GM12865 (cell line): ENCODE results near the gene FKBP4.

Experiments
- DNase-seq: peaks from one replicate; pipeline ENCODE4 v3.0.0; 2010; ENCODE audit warnings: low read depth
- H3K4me3 ChIP-seq: 2 replicates; pipeline ENCODE4 v1.5.1; 2011; ENCODE audit warnings: mild to moderate bottlenecking, low read depth, low read length, control low read depth
- CTCF ChIP-seq: IDR thresholded peaks from 2 replicates; pipeline ENCODE4 v1.5.1; 2011; ENCODE audit warnings: low read length, control low read depth, low read depth, inconsistent platforms; ENCODE audit not compliant: insufficient read depth; ENCODE audit errors: missing control alignments

The FKBP4 gene

GRCh38 chr12:2793561-2793960 is 1.2 kb upstream of the FKBP4 start:
- no peak overlapping the region for H3K4me3 ChIP-seq
- no peak for DNase-seq
- no peak for TF ChIP-seq CTCF

- no peak for TF ChIP-seq CTCF
- DNase-seq: peak; percentile 18
- H3K4me3 ChIP-seq: peak overlapping the region; percentile 89
Measured at GRCh38 chr12:2794191-2794735, 507 bp upstream of the FKBP4 start.

GRCh38 chr12:2795291-2796186 is 769 bp downstream of the FKBP4 start:
- TF ChIP-seq CTCF: no peak
- DNase-seq: peak; percentile 79
- H3K4me3 ChIP-seq: peak overlapping the region; percentile 89

- DNase-seq: no peak
- H3K4me3 ChIP-seq: peak overlapping the region; percentile 89
- TF ChIP-seq CTCF: no peak
Measured at GRCh38 chr12:2796187-2796666, 1.5 kb downstream of the FKBP4 start.

GRCh38 chr12:2797721-2798418 is 3.1 kb downstream of the FKBP4 start:
- TF ChIP-seq CTCF: no peak
- no peak overlapping the region for H3K4me3 ChIP-seq
- DNase-seq: no peak

- DNase-seq: no peak
- no peak for TF ChIP-seq CTCF
- H3K4me3 ChIP-seq: no peak overlapping the region
Measured at GRCh38 chr12:2800046-2800570, 5.3 kb downstream of the FKBP4 start.
